Activated CD4-positive, alpha-beta T cell treated with anti-CD3 and anti-CD28 coated beads, Interleukin-2, amount 50 U/mL, for 24 hours (primary cell): Measurements from ENCODE around the gene SECISBP2.

Source experiments
- DNase-seq, 2 donors: peaks; one replicate each; pipeline ENCODE4 v3.0.0-alpha.2; 2020; ENCODE audit warnings: low read depth in 1 of 2, low spot score in 1 of 2

SECISBP2 gene

GRCh38 chr9:89400403-89401116 is 82.3 kb downstream of the SECISBP2 start:
- no peak for DNase-seq

GRCh38 chr9:89402695-89403427 is 84.6 kb downstream of the SECISBP2 start:
- DNase-seq: no peak

DNA sequence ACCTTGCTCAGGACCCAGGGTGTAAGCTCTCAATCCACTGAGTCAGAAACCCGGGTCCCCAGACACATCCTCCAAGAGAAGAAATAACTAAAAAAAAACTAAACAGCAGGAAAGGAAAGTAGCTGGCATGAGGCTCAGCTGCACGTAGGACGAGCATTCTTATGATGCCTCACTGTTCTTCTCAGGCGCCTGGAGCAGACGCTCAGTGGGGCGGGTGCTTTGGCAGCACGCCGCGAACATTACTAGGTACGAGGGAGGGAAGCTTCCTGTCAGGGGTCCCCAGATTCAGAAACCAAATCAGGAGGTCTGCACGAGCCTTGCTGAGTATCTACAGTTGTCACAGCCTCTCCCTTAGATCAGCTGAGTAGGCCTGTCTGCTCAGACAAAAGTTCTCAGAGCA is 85.8 kb downstream of the SECISBP2 start:
- no peak for DNase-seq

DNA sequence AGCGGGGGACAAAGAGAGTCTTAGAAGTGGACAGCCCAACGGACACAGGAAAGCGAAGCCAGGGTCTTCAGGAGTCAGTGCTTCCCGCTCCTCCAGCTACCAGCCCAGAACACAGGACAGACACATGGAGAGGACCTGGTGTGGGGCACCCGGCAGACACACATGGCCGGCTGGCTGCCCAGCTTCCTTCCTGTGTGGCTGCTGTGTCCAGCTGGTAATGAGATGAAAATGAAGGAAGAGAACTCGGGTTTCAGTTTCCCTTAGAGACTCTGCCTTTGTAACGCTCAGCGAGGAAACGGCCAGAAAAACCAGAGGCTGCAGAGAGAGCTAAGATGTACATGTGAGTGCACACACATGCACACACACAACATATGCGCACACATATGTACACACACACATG is 87.5 kb downstream of the SECISBP2 start:
- DNase-seq: no peak

DNA sequence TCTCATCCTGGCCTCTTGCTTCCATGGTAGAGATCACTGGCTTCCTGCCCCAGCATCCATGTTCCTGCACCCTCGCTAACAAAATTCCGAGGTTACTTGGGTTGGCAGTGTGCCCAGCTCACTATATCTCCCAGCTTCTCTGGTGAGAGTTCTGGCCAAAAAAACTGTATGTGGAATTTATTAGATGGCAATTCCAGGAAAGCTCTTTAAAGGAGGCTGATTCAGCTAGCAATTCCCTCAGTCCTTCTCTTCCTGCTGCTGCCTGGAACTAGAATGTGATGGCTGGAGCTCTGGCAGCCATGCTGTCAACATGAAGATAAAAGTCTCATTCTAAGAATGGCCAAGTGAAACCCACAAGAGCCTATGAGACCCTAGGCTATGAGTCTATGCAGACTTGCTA is 88.8 kb downstream of the SECISBP2 start:
- no peak for DNase-seq

- DNase-seq: no peak
Measured at GRCh38 chr9:89408628-89409101, 90.4 kb downstream of the SECISBP2 start.
